ENCODE data around the gene ATP1B2. TPM values are rescaled to one million over a fixed set of nuclear protein-coding genes. Genes with fewer than 3 reads are reported as not detected.
"Not testable (repeated sequence)": the region's sequence is repeated elsewhere in the genome, so short reads cannot be mapped to it uniquely, and the experiment has no call there.

The ATP1B2 gene
- total and polyA plus RNA-seq, 2 experiments from 2014 or later = not detected

DNA sequence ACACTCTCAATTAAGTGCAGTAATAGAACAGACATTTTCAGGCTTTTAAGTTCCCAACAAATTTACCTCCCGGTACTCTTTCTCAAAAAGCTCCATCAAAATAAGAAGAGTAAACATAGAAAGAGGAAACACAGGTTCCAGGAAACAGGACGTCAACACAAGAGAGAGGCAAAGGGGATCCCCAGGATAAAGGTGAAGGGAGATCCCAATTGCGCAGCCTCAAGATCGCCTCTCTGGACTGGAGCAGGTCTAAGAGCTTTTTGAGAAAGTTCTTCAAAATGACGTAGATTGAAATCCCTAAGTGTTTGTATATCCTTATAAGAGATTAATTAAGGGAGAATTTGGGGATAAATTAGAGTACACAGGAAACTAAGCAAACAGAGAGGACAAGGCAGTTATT is 32.1 kb upstream of the ATP1B2 start:
- H3F3A ChIP-seq (ENCODE audit: insufficient read depth) = 0 out of 2 replicates have a peak, but pooled peaks cover 5% of the 10 kb centered on the region

DNA sequence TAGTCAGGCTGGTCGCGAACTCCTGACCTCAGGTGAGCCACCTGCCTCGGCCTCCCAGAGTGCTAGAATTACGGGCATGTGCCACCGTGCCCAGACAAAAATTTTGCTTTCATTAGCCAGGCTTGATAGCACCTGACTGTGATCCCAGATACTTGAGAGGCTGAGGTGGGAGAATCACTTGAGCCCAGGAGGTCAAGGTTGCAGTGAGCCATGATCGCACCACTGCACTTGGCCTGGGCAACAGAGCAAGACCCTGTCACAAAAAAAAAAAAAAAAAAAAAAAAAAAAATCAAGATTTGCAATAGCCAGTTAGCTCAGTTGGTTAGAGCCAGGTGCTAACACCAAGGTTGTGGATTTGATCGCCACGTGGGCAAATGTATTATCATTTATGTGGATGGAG is 29.9 kb upstream of the ATP1B2 start:
- in situ Hi-C loops (cut with MboI) = no loop called here
- Histone ChIP-seq H3K27ac (no peak overlapping the region), H3F3A (ENCODE audit: insufficient read depth) (no peaks in the 10 kb centered on the region), H3K9ac (no peak overlapping the region), H3K79me2 (ENCODE audit: insufficient read depth) (no peaks in the 10 kb centered on the region), H3K9me2 (ENCODE audit: insufficient read depth) (no peaks in the 10 kb centered on the region), H3K4me3 (no peak overlapping the region), H2AFZ (no peak overlapping the region), H4K20me1 (ENCODE audit: insufficient read depth) (no peaks in the 10 kb centered on the region), H3K4me1 (ENCODE audit: insufficient read depth) (no peaks in the 10 kb centered on the region), H3K27me3 (replicated peaks; ENCODE audit: insufficient read depth) (no peaks in the 10 kb centered on the region), H3K36me3 (ENCODE audit: low read depth) (no peaks in the 10 kb centered on the region), H3K9me3 (ENCODE audit: low read depth) (no peaks in the 10 kb centered on the region), H3K4me2 (ENCODE audit: unreplicated experiment) (no peak overlapping the region)
- DNase-seq = no peak
- WGBS, 2 experiments (ENCODE audit: low coverage in 1 of 2, low lambda C conversion rate in 2 of 2, missing lambda C conversion rate in 2 of 2) = 93 to 96% methylated on average over 8 of the region's 8 CpGs
- TF ChIP-seq EZH2 (IDR thresholded peaks at IDR 0.05; ENCODE audit: insufficient read depth, poor library complexity, severe bottlenecking) = no peak
- TF ChIP-seq EZH2phosphoT487 (IDR thresholded peaks at IDR 0.05; ENCODE audit: insufficient read depth, low read depth) = no peak

More for the DNA sequence above, 32.1 kb upstream of the ATP1B2 start:
- no peak for DNase-seq
- no peak overlapping the region for H3K4me2 ChIP-seq (ENCODE audit: unreplicated experiment)
- TF ChIP-seq EZH2 (IDR thresholded peaks at IDR 0.05; ENCODE audit: insufficient read depth, poor library complexity, severe bottlenecking) (no peak), EZH2phosphoT487 (IDR thresholded peaks at IDR 0.05; ENCODE audit: insufficient read depth, low read depth) (no peak)
- H4K20me1 ChIP-seq (ENCODE audit: insufficient read depth) = no peaks in the 10 kb centered on the region
- H3K27me3 ChIP-seq (replicated peaks; ENCODE audit: insufficient read depth) = no peaks in the 10 kb centered on the region
- no peaks in the 10 kb centered on the region for H3K36me3 ChIP-seq (ENCODE audit: low read depth)
- in situ Hi-C loops (cut with MboI) = no loop called here
- H3K4me3 ChIP-seq = no peak overlapping the region
- WGBS, 2 experiments (ENCODE audit: low coverage in 1 of 2, low lambda C conversion rate in 2 of 2, missing lambda C conversion rate in 2 of 2) = 81 to 84% methylated on average over 5 of the region's 5 CpGs
- H3K9ac ChIP-seq = no peak overlapping the region
- peaks cover 8% of the 10 kb centered on the region for H3K79me2 ChIP-seq (ENCODE audit: insufficient read depth)
- H3K27ac ChIP-seq = no peak overlapping the region
- H3K9me2 ChIP-seq (ENCODE audit: insufficient read depth) = no peaks in the 10 kb centered on the region
- H3K9me3 ChIP-seq (ENCODE audit: low read depth) = no peaks in the 10 kb centered on the region
- no peak overlapping the region for H2AFZ ChIP-seq
- H3K4me1 ChIP-seq (ENCODE audit: insufficient read depth) = peaks cover 2% of the 10 kb centered on the region

DNA sequence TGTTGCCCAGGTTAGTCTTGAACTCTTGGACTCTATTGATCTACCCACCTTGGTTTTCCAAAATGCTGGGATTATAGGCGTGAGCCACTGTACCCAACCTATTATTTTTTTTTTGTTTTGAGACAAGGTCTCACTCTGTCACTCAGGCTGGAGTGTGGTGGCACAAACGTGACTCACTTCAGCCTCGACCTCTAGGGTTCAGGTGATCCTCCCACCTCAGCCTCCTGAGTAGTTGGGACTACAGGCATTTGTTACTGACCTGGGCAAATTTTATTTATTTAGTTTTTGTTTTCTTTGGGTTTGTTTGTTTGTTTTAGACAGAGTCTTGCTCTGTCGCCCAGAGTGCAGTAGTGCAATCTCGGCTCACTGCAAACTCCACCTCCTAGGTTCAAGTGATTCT is 27.1 kb upstream of the ATP1B2 start:
- DNase-seq = no peak
- Histone ChIP-seq H3K4me1 (ENCODE audit: insufficient read depth) (no peaks in the 10 kb centered on the region), H3K9me3 (ENCODE audit: low read depth) (no peaks in the 10 kb centered on the region), H3K9me2 (ENCODE audit: insufficient read depth) (no peaks in the 10 kb centered on the region), H3K79me2 (ENCODE audit: insufficient read depth) (peaks cover 12% of the 10 kb centered on the region), H4K20me1 (ENCODE audit: insufficient read depth) (no peaks in the 10 kb centered on the region), H3K4me3 (no peak overlapping the region), H3K4me2 (ENCODE audit: unreplicated experiment) (no peak overlapping the region), H3K27me3 (replicated peaks; ENCODE audit: insufficient read depth) (no peaks in the 10 kb centered on the region), H3K36me3 (ENCODE audit: low read depth) (no peaks in the 10 kb centered on the region), H3K27ac (no peak overlapping the region), H3F3A (ENCODE audit: insufficient read depth) (no peaks in the 10 kb centered on the region), H2AFZ (no peak overlapping the region), H3K9ac (no peak overlapping the region)
- no peak for TF ChIP-seq EZH2 (IDR thresholded peaks at IDR 0.05; ENCODE audit: insufficient read depth, poor library complexity, severe bottlenecking)
- TF ChIP-seq EZH2phosphoT487 (IDR thresholded peaks at IDR 0.05; ENCODE audit: insufficient read depth, low read depth) = no peak
- 63% methylated on average over 5 of the region's 5 CpGs for WGBS, 2 experiments (ENCODE audit: low coverage in 1 of 2, low lambda C conversion rate in 2 of 2, missing lambda C conversion rate in 2 of 2)
- in situ Hi-C loops (cut with MboI) = no loop called here

DNA sequence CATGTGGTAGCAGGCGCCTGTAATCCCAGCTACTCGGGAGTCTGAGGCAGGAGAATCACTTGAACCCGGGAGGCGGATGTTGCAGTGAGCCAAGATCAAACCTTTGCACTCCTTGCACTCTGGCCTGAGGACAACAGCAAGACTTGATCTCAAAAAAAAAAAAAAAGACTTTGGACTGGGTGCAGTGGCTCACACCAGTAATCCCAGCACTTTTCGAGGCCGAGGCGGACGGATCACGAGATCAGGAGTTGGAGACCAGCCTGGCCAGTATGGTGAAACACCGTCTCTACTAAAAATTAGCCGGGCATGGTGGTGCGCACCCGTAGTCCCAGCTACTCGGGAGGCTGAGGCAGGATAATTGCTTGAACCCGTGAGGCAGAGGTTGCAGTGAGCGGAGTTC is 25.0 kb upstream of the ATP1B2 start:
- H3K9ac ChIP-seq; DNase-seq; H3K4me3 ChIP-seq; H4K20me1 ChIP-seq (ENCODE audit: insufficient read depth); H3K9me3 ChIP-seq (ENCODE audit: low read depth); H3K27ac ChIP-seq; H3K27me3 ChIP-seq (replicated peaks; ENCODE audit: insufficient read depth); H3K4me1 ChIP-seq (ENCODE audit: insufficient read depth); H3K9me2 ChIP-seq (ENCODE audit: insufficient read depth); H3F3A ChIP-seq (ENCODE audit: insufficient read depth); H2AFZ ChIP-seq; H3K4me2 ChIP-seq (ENCODE audit: unreplicated experiment); in situ Hi-C loops (cut with MboI); H3K36me3 ChIP-seq (ENCODE audit: low read depth): not testable (repeated sequence)
- peaks cover 12% of the 10 kb centered on the region for H3K79me2 ChIP-seq (ENCODE audit: insufficient read depth)
- WGBS, 2 experiments (ENCODE audit: low coverage in 1 of 2, low lambda C conversion rate in 2 of 2, missing lambda C conversion rate in 2 of 2) = 94 to 97% methylated on average over 16 of the region's 16 CpGs

DNA sequence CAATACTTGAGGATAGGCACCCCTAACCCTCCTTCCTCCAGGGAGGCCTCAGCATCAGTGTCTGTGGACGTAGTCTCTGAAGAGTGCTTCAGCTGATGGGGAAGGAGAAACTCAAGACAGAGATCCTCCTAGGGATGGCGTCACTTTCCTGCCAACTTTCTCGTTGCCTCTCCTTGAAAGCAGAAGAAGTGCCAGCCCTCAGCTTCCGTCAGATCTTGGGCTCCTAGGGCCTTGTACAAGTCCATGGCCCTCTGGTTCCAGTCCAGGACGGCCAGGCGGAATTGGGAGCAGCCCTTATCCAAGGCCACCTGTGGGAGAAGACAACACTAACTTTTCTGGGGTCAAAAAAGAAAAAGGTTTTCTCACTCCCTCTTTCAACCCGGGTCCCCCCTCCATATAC is 24.4 kb upstream of the ATP1B2 start:
- Histone ChIP-seq H3K4me3 (no peak overlapping the region), H4K20me1 (ENCODE audit: insufficient read depth) (no peaks in the 10 kb centered on the region), H3K9ac (no peak overlapping the region), H3K27ac (no peak overlapping the region), H3F3A (ENCODE audit: insufficient read depth) (no peaks in the 10 kb centered on the region), H3K79me2 (ENCODE audit: insufficient read depth) (peaks cover 12% of the 10 kb centered on the region), H3K36me3 (ENCODE audit: low read depth) (no peaks in the 10 kb centered on the region), H3K4me2 (ENCODE audit: unreplicated experiment) (peak overlapping the region; percentile 90), H2AFZ (no peak overlapping the region), H3K4me1 (ENCODE audit: insufficient read depth) (no peaks in the 10 kb centered on the region), H3K9me3 (ENCODE audit: low read depth) (no peaks in the 10 kb centered on the region), H3K9me2 (ENCODE audit: insufficient read depth) (no peaks in the 10 kb centered on the region), H3K27me3 (replicated peaks; ENCODE audit: insufficient read depth) (no peaks in the 10 kb centered on the region)
- WGBS, 2 experiments (ENCODE audit: low coverage in 1 of 2, low lambda C conversion rate in 2 of 2, missing lambda C conversion rate in 2 of 2) = 83 to 90% methylated on average over 7 of the region's 7 CpGs
- TF ChIP-seq EZH2phosphoT487 (IDR thresholded peaks at IDR 0.05; ENCODE audit: insufficient read depth, low read depth) = no peak
- TF ChIP-seq EZH2 (IDR thresholded peaks at IDR 0.05; ENCODE audit: insufficient read depth, poor library complexity, severe bottlenecking) = no peak
- no peak for DNase-seq
- in situ Hi-C loops (cut with MboI) = no loop called here

All from GM23248 (cell line).